Measurements from ENCODE around the gene DPM1.

DNA sequence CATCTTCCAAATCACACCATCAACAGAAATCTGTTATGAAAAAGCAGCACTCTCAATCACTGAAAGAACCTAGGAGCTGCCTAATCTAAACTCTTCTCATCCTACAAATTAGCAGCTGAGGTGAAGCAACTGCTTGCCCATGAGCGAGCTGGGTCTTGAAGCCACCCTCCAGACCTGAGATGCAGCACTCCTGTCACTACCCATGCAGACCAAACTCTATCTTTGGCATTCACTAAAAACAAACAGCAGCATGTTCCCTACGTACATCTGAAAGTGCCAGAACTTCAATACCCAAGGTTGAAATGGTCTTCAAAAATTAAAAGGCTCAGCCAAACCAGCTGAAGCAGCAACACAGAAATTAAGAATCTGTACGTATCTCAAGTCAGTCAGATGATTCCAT is 41.4 kb downstream of the DPM1 start:
- TF ChIP-seq, protein P1, sequence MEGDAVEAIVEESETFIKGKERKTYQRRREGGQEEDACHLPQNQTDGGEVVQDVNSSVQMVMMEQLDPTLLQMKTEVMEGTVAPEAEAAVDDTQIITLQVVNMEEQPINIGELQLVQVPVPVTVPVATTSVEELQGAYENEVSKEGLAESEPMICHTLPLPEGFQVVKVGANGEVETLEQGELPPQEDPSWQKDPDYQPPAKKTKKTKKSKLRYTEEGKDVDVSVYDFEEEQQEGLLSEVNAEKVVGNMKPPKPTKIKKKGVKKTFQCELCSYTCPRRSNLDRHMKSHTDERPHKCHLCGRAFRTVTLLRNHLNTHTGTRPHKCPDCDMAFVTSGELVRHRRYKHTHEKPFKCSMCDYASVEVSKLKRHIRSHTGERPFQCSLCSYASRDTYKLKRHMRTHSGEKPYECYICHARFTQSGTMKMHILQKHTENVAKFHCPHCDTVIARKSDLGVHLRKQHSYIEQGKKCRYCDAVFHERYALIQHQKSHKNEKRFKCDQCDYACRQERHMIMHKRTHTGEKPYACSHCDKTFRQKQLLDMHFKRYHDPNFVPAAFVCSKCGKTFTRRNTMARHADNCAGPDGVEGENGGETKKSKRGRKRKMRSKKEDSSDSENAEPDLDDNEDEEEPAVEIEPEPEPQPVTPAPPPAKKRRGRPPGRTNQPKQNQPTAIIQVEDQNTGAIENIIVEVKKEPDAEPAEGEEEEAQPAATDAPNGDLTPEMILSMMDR (conservative IDR thresholded peaks at IDR 0.05) = no peak
- no peak for TF ChIP-seq EZH2 (IDR thresholded peaks at IDR 0.05; ENCODE audit: low read depth)

All from PC-9 (cell line).